ENCODE results near the gene MAPKAP1.
A peak's percentile ranks its signal among the peaks of the same experiment; 100 is the strongest.

The MAPKAP1 gene

DNA sequence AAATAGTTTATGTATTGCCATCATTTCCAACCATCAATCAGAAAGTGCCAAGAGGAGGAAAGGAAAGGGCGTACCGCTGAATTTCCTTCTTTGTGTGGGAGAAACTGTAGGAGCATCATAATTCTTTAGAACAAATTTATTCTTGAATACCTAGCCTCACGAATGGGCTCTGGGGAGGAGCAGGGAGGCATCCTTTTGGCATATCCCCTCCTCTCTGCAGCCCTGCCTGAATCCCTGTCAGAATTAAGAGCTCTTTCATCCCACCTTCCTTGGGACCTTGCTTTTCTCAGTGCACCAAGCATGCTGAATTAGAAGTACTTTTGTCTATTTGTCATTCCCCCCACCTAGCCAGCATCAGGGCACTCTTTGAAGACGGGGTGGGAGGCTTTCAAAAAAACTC, 189.4 kb downstream of the MAPKAP1 start:
- TF ChIP-seq, protein P1, sequence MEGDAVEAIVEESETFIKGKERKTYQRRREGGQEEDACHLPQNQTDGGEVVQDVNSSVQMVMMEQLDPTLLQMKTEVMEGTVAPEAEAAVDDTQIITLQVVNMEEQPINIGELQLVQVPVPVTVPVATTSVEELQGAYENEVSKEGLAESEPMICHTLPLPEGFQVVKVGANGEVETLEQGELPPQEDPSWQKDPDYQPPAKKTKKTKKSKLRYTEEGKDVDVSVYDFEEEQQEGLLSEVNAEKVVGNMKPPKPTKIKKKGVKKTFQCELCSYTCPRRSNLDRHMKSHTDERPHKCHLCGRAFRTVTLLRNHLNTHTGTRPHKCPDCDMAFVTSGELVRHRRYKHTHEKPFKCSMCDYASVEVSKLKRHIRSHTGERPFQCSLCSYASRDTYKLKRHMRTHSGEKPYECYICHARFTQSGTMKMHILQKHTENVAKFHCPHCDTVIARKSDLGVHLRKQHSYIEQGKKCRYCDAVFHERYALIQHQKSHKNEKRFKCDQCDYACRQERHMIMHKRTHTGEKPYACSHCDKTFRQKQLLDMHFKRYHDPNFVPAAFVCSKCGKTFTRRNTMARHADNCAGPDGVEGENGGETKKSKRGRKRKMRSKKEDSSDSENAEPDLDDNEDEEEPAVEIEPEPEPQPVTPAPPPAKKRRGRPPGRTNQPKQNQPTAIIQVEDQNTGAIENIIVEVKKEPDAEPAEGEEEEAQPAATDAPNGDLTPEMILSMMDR (IDR thresholded peaks at IDR 0.05; ENCODE audit: extremely low read depth, missing control alignments) = no peak
- DNase-seq (ENCODE audit: low spot score) = no peak

DNA sequence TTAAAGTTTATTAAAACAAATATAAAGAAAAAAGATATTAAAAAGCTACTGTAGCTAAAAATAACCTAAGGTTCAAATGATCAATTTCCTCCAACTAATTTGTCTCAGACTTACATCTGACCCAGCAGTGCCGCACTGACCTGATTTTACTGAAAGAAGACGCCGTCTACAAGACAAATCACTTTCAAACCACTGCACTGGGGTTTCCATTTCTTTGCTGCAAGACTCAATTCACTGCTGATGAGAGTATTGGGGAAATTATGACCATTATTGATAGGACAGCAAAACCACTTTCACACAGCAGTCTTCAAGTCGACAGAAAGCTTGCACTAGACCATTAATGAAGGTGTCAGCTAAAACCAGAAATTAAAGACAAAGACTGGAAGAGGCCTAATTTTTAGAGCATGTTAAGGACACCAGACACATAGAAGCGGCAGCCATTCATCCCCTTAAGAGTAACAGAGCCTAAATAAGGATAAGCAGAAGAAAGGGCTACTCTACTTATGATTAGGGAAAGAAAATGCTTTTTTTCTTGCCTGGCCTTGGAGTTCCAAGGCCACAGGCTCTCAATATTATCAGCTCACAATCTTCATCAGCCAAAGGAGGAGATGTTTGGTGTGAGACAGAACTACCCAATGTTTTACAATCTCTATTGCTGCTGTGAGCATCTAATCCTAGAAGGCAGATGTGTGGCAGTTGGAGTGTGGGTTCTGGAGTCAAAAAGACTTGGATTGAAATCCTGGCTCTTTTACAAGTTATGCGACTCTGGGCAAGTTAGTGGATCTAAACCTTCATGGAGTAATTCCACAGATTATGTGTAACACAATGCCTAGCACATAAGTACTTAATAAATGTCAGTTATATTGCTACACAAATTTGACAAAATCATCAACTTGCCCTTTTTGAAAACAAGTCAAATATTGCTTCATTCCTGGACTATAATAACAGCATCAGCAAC, 190.7 kb downstream of the MAPKAP1 start:
- DNase-seq (ENCODE audit: low spot score) = no peak
- TF ChIP-seq, protein P1 (IDR thresholded peaks at IDR 0.05; ENCODE audit: extremely low read depth, missing control alignments) = no peak

DNA sequence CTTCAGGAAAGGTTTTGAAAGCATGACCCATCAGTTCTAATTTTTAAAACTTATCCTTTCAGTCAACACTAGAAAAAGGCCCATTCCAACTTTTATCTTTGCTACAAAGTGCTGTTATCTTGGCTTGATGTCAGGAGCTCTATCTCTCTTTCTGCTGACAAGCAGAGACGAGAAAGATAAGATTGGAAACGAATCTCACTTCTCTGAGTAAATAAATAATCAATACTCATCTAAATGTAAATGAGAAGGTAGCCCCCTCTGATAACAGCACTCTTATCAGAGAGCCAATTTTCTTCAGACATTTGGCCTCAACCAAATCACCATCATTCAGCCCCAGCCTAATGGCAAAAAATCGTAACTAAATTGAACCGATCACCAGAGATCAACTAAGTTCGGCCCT, 191.7 kb downstream of the MAPKAP1 start:
- TF ChIP-seq, protein P1 (IDR thresholded peaks at IDR 0.05; ENCODE audit: extremely low read depth, missing control alignments) = no peak
- DNase-seq (ENCODE audit: low spot score) = no peak

DNA sequence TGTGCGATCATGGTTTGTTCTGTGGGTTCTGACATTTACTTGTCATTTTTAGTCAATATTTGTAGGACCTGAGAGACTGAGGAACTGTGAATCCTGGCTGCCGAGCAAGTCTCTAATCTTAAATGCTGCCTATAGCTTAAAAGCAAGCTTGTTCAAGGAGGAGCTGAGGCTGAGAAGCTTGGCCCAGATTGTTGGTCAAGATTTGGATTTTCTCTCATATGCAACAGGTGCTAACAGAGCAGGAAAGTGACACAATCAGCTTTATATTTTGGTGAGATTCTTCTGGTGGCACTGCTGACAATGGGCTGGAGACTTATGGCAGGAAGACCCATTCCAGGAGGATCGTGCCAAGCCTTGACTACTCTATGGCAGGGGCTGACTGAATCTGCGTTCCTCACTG, 192.5 kb downstream of the MAPKAP1 start:
- TF ChIP-seq, protein P1 (IDR thresholded peaks at IDR 0.05; ENCODE audit: extremely low read depth, missing control alignments) = no peak
- DNase-seq (ENCODE audit: low spot score) = no peak

DNA sequence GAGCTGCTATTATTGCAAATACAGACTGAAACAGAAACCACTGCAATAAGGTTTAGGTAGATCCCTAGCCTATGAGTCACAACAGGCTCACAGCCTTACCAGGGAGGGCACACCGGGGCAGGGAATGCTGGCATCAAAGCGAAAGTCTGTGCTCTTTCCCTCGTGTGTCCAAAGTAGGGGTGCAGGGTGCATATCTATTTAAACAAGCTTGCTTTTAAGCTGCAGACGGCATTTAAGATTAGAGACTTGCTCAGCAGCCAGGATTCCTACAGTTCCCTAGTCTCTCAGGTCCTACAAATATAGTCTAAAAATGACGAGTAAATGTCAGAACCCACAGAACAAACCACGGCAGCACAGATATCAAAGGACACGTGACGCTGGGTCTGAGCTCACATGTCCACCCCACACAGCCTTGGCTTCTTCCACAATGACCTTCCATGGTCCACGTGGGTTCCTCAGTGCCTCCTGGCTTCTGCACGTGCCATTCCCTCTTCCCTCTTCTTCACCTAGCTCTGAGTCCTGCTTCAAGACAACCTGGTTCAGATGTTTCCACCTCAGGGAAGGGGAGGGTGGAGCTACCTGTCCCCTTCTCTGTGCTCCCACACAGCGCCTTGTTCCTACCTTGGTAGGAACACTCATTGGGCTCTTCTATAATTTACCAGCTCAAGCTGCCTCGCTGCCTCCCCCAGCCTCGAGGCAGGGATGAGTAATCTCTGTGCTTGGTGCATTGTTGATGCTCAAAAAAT, 193.2 kb downstream of the MAPKAP1 start:
- DNase-seq (ENCODE audit: low spot score) = peak; percentile 67
- TF ChIP-seq, protein P1 (IDR thresholded peaks at IDR 0.05; ENCODE audit: extremely low read depth, missing control alignments) = no peak

DNA sequence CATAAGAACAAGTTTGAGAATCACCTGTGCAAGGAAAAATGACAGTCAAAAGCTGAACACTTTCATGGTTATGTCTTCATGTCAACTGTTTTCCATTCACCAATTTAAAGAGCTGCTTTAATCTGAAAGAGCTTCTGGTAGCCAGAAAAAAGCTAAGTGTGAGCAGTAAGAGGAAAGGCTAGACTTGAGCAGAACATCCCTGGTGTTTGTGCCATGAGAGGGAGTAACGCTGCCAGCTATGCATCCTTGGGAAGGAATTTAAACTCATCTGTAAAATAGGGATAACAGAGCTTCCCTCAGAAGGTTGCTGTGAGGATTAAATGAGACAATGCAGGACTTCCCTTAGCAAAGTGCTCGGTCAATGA, 193.7 kb downstream of the MAPKAP1 start:
- TF ChIP-seq, protein P1 (IDR thresholded peaks at IDR 0.05; ENCODE audit: extremely low read depth, missing control alignments) = no peak
- DNase-seq (ENCODE audit: low spot score) = no peak
